Left ventricle myocardium superior (tissue), 1 donor: ENCODE data around the gene OR52A5. TPM values are rescaled to one million over a fixed set of nuclear protein-coding genes. Genes with fewer than 3 reads are reported as not detected.

Experiments used
- ATAC-seq: fragments of 200-7000 bp; cut with Tn5 transposase; one replicate; pipeline ENCODE4 v1.9.1; 2020; ENCODE audit warnings: mild to moderate bottlenecking, moderate library complexity
- DNase-seq: peaks from one replicate; pipeline ENCODE4 v3.0.0-alpha.2; 2020
- intact Hi-C: fragments of 100-400 bp; cut with micrococcal nuclease; formaldehyde crosslinking; loops from one replicate; pipeline ENCODE4 v1.11.0; 2022
- total RNA-seq: library from RNA; stranded (reverse); fragmentation: NEBNext Ultra II Directional; extraction: Animal tissue kit (Norgen Biotek cat#: 25700); gene quantifications from one replicate; pipeline ENCODE4 v1.2.1, GENCODE V29; 2021
- donor health status: DM: no; HTN: yes; CAD: no; lungs with severe emphysema.

Gene OR52A5
- total RNA-seq, 1 donor from 2014 or later: not detected

DNA sequence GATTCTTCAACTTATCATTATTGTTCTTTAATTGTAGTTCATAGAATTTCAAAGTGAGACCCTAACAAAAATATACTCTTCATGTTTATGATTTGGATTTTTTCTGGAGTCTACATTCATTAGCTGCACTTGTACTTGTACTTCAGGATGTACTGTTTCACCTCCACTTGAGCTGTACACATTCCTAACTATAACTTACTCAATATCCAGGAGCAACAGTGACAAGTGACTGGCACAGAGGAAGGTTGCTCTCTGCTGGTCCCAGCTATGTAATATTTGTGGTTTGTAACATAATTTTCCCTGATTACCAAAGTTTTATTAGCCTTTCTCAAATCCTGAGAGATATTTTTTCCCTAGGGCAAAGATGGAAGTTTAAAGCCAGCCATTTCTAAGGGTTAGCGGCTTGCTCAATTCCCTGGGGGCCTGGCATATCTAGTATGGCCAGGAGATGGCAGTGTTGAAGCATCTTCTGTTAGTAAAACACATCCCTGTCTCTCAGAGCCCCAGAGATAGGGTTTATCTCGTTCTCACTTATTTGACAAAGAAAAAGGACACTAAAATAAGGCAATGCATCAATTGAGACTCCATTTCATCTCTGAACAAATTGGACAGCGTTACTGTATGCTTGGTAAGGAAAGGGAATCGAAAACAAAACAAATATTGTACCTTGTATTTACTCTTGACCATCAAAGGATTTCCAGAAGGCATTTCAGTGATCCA, 14.2 kb downstream of the OR52A5 start:
- DNase-seq (peak; percentile 37), ATAC-seq (peak; percentile 57)
- intact Hi-C loops: loop anchor here (5.0 kb wide), 1 partner anchor 258 kb away; the partner anchor contains the start of gene OR51M1

DNA sequence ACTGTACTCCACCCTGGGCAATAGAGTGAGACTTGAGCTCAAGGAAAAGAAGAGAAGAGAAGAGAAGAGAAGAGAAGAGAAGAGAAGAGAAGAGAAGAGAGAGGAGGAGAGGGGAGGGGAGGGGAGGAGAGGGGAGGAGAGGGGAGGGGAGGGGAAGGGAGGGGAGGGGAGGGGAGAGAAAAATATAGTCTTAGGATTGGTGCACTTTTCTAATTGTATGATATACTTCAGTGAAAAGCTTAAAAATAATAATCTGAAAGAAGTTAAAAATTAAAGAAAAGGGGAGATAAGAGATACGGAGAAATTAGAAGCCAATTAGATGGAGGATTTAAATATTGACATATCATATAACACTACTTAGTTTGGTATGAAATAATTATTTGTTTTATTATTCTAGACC, 19.3 kb downstream of the OR52A5 start:
- intact Hi-C loops: no loop called here
- DNase-seq (no peak), ATAC-seq (no peak)

DNA sequence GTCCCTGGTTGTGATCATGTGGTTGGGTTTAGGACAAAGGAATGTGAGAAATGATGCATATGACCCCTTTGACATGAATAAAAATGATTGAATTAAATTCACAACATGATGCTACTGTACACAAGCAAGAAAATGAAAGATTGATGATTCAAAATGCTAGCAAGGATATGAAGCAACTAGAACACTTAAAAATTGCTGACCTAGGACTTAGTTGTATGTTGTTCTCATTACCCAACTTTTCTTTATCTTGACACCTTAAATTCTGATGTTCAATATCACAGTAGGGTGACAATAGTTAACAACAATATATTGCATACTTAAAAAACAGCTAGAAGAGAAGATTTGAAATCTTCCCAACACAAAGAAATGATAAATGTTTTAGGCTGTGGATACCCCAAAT, 20.6 kb downstream of the OR52A5 start:
- ATAC-seq (no peak), DNase-seq (no peak)
- intact Hi-C loops: no loop called here

DNA sequence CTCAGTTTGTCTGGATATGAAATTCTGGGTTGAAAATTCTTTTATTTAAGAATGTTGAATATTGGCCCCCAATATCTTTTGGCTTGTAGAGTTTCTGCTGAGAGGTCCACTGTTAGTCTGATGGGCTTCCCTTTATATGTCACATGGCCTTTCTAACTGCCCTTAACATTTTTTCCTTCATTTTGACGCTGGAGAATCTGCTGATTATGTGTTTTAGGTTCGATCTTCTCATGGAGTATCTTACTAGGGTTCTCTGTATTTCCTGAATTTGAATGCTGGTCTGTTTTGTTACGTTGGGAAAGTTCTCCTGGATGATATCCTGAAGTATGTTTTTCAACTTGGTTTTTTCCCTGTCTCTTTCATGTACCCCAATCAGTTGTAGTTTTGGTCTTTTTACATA, 22.8 kb downstream of the OR52A5 start:
- no peak for DNase-seq
- intact Hi-C loops: no loop called here
- no peak for ATAC-seq

DNA sequence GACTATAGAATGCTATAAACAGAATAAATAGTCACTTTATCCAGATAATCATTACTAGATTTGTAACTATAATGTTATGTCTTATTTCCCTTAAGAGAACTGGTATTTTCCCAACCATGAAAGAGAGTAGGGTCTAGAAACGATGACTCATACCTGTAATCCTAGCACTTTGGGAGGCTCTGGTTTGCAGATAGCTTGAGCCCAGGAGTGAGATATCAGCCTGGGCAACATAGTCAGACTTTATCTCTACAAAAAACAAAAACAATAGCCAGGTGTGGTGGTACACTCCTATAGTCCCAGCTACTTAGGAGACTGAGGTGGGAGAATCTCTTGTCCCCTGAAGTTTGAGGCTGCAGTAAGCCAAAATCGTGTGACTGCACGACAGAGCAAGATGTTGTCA, 30.9 kb downstream of the OR52A5 start:
- DNase-seq (no peak), ATAC-seq (no peak)
- intact Hi-C loops: no loop called here

DNA sequence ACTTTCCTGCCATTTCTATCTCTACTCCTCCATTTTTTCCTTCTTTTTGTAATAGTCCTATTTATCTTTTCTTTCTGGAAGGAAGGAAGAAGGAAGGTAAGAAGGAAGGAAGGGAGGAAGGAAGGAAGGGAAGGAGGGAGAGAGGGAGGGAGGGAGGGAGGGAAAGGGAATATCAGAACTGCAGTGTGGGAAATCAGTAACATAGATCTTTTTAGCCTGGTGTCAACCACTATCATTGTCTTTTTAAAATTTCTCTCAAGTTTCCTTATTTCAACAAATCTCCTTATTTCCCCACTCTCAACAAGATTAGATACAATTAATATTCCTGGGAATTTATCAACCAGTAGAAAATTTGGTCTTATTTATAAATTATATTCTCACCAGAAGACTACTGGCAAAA, 35.1 kb downstream of the OR52A5 start:
- intact Hi-C loops: no loop called here
- no peak for ATAC-seq
- DNase-seq: no peak

DNA sequence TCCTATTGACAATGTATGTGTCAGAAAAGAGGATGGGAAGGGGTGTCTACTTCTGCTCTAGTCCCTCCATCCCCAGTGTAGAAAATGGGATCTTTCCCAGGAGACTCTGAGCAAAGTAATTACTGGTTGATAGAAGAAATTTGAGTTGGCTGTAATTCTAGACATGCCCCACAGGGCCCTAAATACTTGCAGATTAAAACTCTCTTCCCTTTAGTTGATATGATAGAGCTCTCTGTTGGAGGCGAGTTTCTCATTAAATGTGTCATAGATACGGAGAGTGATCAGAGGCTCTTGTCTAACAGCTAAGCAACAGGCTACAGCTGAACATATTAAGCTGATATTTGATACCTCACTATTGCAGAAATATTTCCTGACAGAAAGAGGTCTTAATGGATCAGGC, 35.9 kb downstream of the OR52A5 start:
- no peak for ATAC-seq

DNA sequence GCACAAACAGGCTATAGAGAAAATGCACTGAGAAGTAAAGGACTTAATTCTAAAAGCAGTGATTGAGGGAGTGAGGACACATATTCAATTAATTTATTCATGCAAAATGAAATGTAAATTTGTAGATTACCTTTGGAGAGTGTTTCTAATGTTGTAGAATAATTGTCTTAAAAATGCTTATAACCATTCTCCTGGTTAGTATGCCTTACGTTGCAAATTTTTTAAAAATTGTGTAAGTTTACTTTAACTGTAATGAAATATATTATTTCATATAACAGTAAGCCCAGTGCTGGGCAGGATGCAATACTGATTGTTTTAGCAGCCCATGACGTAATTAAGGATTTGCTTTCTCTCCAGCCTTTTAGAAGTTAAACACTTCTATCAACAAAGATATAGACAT, 42.1 kb downstream of the OR52A5 start:
- no peak for DNase-seq
- intact Hi-C loops: no loop called here
- ATAC-seq: no peak

More for the DNA sequence above, 35.9 kb downstream of the OR52A5 start:
- intact Hi-C loops: no loop called here
- DNase-seq: no peak

DNA sequence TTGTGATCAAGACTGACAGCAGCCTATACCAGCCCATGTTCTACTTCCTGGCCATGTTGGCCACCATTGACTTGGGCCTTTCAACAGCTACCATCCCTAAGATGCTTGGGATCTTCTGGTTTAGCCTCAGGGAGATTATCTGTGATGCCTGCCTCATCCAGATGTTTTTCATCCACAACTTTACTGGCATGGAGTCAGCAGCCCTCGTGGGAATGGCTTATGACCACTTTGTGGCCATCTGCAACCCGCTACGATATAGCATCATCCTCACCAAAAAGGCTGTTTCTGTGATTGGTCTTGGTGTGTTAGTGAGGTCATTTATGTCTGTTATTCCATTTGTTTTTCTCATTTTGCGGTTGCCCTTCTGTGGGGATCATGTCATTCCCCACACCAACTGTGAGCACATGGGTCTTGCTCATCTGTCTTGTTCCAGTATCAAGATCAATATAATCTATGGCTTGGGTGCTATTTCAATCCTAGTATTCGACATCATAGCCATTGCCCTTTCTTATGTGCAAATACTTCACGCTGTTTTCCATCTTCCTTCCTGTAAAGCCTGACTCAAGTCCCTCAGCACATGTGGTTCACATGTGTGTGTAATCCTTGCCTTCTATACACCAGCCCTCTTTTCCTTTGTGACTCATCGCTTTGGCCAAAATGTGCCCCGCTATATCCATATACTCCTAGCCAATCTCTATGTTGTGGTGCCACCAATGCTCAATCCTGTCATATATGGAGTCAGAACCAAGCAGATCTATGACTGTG, 45.2 kb downstream of the OR52A5 start:
- intact Hi-C loops: no loop called here
- no peak for ATAC-seq
- DNase-seq: no peak

DNA sequence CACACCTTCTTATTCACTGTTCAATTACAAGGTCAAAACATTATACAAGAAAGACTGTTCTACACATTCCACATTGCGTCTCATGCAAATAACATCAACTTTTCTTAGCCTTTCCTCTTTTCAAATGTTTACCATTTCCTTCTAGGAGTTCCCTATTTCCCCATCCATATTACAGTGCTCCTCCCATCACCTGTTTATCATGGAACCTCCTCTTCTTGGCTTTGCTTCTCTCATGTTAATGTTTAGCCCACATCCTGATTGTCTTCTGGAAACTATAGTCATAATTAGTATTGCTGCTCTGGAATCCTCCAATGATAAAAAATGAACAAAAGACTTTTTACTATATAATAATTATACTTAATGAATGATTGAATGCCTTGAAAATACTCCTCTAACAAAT, 47.5 kb downstream of the OR52A5 start:
- ATAC-seq: no peak

DNA sequence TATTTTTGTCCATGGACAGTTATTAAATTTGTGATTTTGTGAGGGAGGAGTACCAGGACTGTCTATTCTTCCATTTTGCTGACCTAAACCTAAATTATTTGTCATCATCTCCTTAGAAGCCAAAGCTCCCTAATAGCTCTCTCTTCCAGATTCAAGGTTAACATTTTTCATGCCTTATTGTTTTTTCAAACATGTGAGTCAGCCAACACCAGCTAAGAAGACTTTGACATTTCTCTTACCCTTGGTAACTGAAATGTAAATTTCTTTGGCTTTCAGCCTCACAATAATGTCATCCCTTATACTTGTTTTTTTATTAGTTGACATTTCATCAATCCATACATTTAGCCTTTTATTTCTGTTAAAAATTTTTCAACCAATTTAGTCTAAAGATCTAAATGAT, 49.6 kb downstream of the OR52A5 start:
- DNase-seq (no peak), ATAC-seq (no peak)
- intact Hi-C loops: no loop called here

More for the DNA sequence above, 47.5 kb downstream of the OR52A5 start:
- DNase-seq: no peak
- intact Hi-C loops: no loop called here

DNA sequence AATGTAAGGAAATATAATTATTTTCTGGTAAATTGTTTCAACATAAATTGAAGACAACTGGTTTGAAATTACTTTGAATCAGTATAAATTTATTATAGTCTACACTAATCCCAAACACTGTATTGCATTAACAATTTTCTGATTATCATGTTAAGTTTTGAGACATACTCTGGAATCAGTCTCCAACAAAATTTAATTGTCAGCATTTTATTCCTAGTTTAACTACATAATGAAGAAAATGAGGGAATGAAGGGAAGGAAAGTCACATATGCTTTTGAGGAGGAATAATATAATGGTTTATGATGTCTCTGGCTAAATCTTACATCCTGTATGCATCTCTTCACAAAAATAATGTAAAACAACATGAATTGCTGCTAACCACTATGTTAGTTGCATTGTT, 54.6 kb downstream of the OR52A5 start:
- ATAC-seq: no peak
- no peak for DNase-seq
- intact Hi-C loops: no loop called here

DNA sequence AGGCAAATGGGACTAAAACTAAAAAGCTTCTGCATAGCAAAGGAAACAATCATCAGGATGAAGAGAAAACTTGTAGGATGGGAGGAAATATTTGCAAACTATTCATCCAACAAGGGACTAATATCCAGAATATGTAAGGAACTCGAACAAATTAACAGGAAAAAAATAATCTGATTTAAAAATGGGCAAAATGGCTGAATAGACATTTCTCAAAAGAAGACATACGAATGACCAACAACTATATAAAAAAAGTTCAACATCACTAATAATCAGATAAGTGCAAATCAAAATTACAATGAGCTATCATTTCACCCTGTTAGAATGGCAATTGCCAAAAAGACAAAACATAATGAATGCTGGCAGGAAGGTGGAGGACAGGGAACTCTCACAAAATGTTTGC, 56.8 kb downstream of the OR52A5 start:
- ATAC-seq (no peak), DNase-seq (no peak)
- intact Hi-C loops: no loop called here

Other genes starting within 250 kb of the OR52A5 start
- gene OR51A7, start 234.6 kb downstream of the OR52A5 start, total RNA-seq: not detected
- not detected for gene OR51G2, start 219.0 kb downstream of the OR52A5 start, total RNA-seq
- not detected for gene OR51G1, start 214.0 kb downstream of the OR52A5 start, total RNA-seq
- not detected for gene OR51A4, start 190.8 kb downstream of the OR52A5 start, total RNA-seq
- gene OR51A2, start 182.6 kb downstream of the OR52A5 start, total RNA-seq: not detected
- not detected for gene OR51L1, start 143.5 kb downstream of the OR52A5 start, total RNA-seq
- gene OR52J3, start 91.8 kb downstream of the OR52A5 start, total RNA-seq: not detected
- gene OR52E2, start 78.7 kb downstream of the OR52A5 start, total RNA-seq: not detected
- gene OR52E1, start 68.8 kb downstream of the OR52A5 start, total RNA-seq: not detected
- gene OR52A1, start 16.4 kb upstream of the OR52A5 start, total RNA-seq: not detected
- gene OR51V1, start 62.3 kb upstream of the OR52A5 start, total RNA-seq: not detected
- gene HBB, start 88.7 kb upstream of the OR52A5 start, total RNA-seq: 61.2 TPM
- not detected for gene HBD, start 96.1 kb upstream of the OR52A5 start, total RNA-seq
- gene HBG1, start 111.5 kb upstream of the OR52A5 start, total RNA-seq: not detected
- gene HBG2, start 116.4 kb upstream of the OR52A5 start, total RNA-seq: not detected
- gene HBE1, start 131.6 kb upstream of the OR52A5 start, total RNA-seq: not detected
- not detected for gene OR51B4, start 163.6 kb upstream of the OR52A5 start, total RNA-seq
- gene OR51B2, start 185.9 kb upstream of the OR52A5 start, total RNA-seq: not detected
- not detected for gene OR51B5, start 205.2 kb upstream of the OR52A5 start, total RNA-seq
- gene OR51B6, start 213.2 kb upstream of the OR52A5 start, total RNA-seq: not detected
- not detected for gene OR51M1, start 245.5 kb upstream of the OR52A5 start, total RNA-seq